ENCODE results near the gene NRXN3. TPM values are rescaled to one million over a fixed set of nuclear protein-coding genes. Genes with fewer than 3 reads are reported as not detected.

The NRXN3 gene
- total RNA-seq, 2 donors from 2014 or later, result not detected

DNA sequence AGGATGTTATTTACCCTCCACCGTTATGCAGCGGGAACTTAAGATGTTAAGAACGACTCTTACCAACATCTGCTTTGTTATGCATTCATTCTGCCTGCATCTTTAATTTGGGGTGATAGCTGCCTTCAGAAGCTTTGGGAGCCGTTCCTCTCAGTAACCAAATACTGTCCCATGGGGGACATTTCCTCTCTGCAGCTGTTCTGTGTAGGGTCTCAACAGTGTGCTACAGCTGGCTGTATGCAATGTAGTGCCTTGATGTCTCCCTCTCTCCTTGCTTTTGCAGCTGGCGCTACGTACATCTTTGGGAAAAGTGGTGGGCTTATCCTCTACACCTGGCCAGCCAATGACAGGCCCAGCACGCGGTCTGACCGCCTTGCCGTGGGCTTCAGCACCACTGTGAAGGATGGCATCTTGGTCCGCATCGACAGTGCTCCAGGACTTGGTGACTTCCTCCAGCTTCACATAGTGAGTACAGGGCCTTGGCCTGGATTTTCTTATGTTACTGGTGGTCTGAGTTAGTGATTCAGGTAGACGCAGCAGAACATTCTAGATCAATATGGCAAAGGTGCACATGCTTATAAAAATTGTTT lies 1296.9 kb downstream of the NRXN3 start:
- ATAC-seq (replicated peaks in 1 of 2) (no peak), DNase-seq (no peak)
- no peaks in the 10 kb centered on the region for H3K36me3 Mint-ChIP-seq (ENCODE audit: insufficient read depth in 2 of 2)
- H3K27me3 Mint-ChIP-seq (ENCODE audit: low read depth), result no peaks in the 10 kb centered on the region
- H3K4me1 Mint-ChIP-seq (ENCODE audit: low read depth), result no peaks in the 10 kb centered on the region
- H3K9me3 Mint-ChIP-seq, result peaks cover 2 to 3% of the 10 kb centered on the region in 2 donors
- no peak overlapping the region for H3K4me3 Mint-ChIP-seq
- H3K27ac Mint-ChIP-seq, result no peak overlapping the region

GRCh38 chr14:79467835-79468234 lies 1297.7 kb downstream of the NRXN3 start:
- H3K4me3 Mint-ChIP-seq, result no peak overlapping the region
- no peak overlapping the region for H3K27ac Mint-ChIP-seq
- H3K9me3 Mint-ChIP-seq, result peaks cover 2 to 3% of the 10 kb centered on the region in 2 donors
- DNase-seq (no peak), ATAC-seq (replicated peaks in 1 of 2) (no peak)
- H3K27me3 Mint-ChIP-seq (ENCODE audit: low read depth), result no peaks in the 10 kb centered on the region
- H3K4me1 Mint-ChIP-seq (ENCODE audit: low read depth), result no peaks in the 10 kb centered on the region
- no peaks in the 10 kb centered on the region for H3K36me3 Mint-ChIP-seq (ENCODE audit: insufficient read depth in 2 of 2)

DNA sequence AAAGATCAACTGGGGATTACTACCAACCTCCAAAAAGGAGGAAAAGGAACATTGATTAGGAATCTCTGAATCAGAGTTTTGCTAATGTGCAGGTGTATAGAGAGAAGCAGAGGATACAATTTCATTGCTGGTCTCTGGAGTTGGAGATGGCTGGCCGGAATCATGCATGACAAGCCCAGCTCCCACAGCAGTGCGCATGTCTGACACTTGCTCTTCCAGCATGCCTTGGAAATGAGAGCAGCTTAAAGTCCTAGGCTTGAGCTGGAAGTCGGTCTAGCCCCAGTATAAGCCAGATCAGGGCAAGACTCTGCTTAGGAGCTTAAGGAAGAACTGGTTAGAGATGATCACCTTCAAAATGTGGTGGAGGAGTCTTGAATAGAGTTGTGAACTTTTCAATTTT lies 1298.3 kb downstream of the NRXN3 start:
- no peaks in the 10 kb centered on the region for H3K36me3 Mint-ChIP-seq (ENCODE audit: insufficient read depth in 2 of 2)
- peaks cover 2 to 3% of the 10 kb centered on the region in 2 donors for H3K9me3 Mint-ChIP-seq
- H3K4me1 Mint-ChIP-seq (ENCODE audit: low read depth), result no peaks in the 10 kb centered on the region
- no peak for ATAC-seq (replicated peaks in 1 of 2)
- no peak overlapping the region for H3K27ac Mint-ChIP-seq
- DNase-seq, result no peak
- no peak overlapping the region for H3K4me3 Mint-ChIP-seq
- H3K27me3 Mint-ChIP-seq (ENCODE audit: low read depth), result no peaks in the 10 kb centered on the region

DNA sequence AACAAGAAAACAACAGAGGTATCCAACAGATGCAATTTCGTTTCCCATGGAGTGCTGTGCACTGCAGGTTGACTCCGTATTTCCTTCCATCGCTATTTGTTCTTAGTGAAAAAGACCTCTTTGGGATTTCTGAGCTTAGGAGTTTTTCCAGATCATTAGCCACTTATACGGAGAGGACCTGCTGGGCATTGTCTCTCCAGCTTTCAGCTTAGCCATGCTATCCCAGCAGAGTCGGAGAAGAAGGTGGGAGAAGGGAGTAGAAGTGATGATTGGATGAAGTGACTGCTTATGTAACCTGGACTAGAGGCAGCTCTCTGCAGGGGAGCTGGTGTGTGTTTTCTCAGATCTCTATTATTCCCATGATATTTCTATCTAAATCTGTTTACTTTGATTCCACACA lies 1303.5 kb downstream of the NRXN3 start:
- Mint-ChIP-seq H3K27ac (no peak overlapping the region), H3K4me3 (no peak overlapping the region), H3K4me1 (ENCODE audit: low read depth) (no peaks in the 10 kb centered on the region), H3K9me3 (peaks cover 3 to 5% of the 10 kb centered on the region in 2 donors), H3K27me3 (ENCODE audit: low read depth) (no peaks in the 10 kb centered on the region), H3K36me3 (ENCODE audit: insufficient read depth in 2 of 2) (no peaks in the 10 kb centered on the region)
- DNase-seq (no peak), ATAC-seq (replicated peaks in 1 of 2) (no peak)

DNA sequence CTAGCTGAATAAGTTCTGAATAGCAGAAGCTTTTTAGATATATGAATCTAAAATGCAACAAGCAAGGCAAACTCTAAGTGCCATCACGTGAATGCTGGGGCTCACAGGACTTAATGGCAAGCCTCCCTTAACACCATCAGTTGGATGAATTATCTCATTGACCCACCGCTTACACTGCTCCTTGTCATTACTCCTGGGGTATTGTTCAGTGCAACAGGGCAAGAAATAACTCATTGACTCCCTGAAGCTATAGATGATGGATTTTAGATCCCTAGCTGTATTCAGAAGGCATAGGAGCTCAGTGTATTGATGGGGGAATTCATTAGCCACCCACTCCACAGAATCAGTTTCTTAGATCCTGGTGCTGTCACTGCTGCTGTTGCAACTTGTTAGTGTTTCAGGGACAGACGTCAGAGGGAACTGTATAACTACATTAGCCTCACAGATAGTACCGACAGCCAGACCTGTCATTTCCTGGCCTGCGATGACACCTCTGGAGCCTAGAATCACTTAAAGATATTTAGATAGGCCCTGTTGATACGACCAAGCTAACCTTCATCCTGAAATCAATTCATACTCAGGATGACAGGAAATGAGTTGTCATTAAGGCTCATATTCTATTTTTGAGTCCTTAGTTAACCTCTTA lies 1305.8 kb downstream of the NRXN3 start:
- peaks cover 2 to 5% of the 10 kb centered on the region in 2 donors for H3K9me3 Mint-ChIP-seq
- H3K27ac Mint-ChIP-seq, result no peak overlapping the region
- ATAC-seq (replicated peaks in 1 of 2) (no peak), DNase-seq (no peak)
- no peak overlapping the region for H3K4me3 Mint-ChIP-seq
- no peaks in the 10 kb centered on the region for H3K36me3 Mint-ChIP-seq (ENCODE audit: insufficient read depth in 2 of 2)
- H3K4me1 Mint-ChIP-seq (ENCODE audit: low read depth), result no peaks in the 10 kb centered on the region
- no peaks in the 10 kb centered on the region for H3K27me3 Mint-ChIP-seq (ENCODE audit: low read depth)

DNA sequence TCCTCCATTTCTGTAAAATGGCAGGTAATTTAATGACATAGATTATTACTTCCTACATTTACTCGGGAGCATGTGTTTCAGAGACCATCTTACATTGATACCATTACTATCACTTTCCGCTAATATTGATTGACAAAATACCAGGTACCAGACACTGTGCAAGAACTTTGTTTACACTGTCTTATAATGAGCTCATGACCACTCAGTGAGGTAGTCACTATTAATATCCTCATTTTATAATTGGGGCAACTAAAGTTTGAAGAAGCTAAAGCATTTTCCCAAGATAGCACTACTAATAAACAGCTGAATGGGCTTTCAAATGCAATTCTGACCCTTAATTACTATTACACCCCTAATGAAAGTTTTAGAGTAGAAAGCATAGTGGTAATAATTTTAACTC lies 1306.4 kb downstream of the NRXN3 start:
- H3K36me3 Mint-ChIP-seq (ENCODE audit: insufficient read depth in 2 of 2), result no peaks in the 10 kb centered on the region
- no peak for ATAC-seq (replicated peaks in 1 of 2)

DNA sequence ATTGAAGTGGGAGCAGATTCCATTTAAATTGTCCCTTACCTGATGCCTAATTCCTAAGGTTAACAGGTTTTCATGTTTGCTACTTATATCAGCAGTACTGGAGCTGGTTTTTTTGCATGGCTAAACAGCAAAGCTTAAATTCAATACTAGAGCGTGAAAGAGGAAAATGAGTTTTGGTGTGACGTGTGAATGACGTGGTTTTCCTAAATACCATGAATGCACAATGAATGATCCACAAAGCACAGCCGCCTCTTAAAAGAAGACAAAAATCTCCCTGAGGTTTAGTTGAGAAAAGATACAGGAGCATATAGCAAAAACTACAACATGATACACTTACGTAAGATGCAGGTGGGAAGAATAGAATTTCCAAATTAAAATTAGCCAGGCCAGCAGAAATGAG lies 1310.0 kb downstream of the NRXN3 start:
- peaks cover 0 to 2% of the 10 kb centered on the region in 2 donors for H3K36me3 Mint-ChIP-seq (ENCODE audit: insufficient read depth in 2 of 2)
- H3K4me3 Mint-ChIP-seq, result no peak overlapping the region
- ATAC-seq (replicated peaks in 1 of 2) (no peak), DNase-seq (no peak)
- peaks cover 0 to 7% of the 10 kb centered on the region in 2 donors for H3K9me3 Mint-ChIP-seq
- H3K27ac Mint-ChIP-seq, result no peak overlapping the region
- no peaks in the 10 kb centered on the region for H3K4me1 Mint-ChIP-seq (ENCODE audit: low read depth)
- H3K27me3 Mint-ChIP-seq (ENCODE audit: low read depth), result no peaks in the 10 kb centered on the region

More for the DNA sequence above, 1306.4 kb downstream of the NRXN3 start:
- H3K4me3 Mint-ChIP-seq, result no peak overlapping the region
- H3K27ac Mint-ChIP-seq, result no peak overlapping the region
- H3K4me1 Mint-ChIP-seq (ENCODE audit: low read depth), result no peaks in the 10 kb centered on the region
- peaks cover 2 to 5% of the 10 kb centered on the region in 2 donors for H3K9me3 Mint-ChIP-seq
- no peaks in the 10 kb centered on the region for H3K27me3 Mint-ChIP-seq (ENCODE audit: low read depth)
- DNase-seq, result no peak

GRCh38 chr14:79482825-79483224 lies 1312.7 kb downstream of the NRXN3 start:
- peaks cover 2 to 5% of the 10 kb centered on the region in 2 donors for H3K9me3 Mint-ChIP-seq
- no peaks in the 10 kb centered on the region for H3K27me3 Mint-ChIP-seq (ENCODE audit: low read depth)
- DNase-seq, result no peak

DNA sequence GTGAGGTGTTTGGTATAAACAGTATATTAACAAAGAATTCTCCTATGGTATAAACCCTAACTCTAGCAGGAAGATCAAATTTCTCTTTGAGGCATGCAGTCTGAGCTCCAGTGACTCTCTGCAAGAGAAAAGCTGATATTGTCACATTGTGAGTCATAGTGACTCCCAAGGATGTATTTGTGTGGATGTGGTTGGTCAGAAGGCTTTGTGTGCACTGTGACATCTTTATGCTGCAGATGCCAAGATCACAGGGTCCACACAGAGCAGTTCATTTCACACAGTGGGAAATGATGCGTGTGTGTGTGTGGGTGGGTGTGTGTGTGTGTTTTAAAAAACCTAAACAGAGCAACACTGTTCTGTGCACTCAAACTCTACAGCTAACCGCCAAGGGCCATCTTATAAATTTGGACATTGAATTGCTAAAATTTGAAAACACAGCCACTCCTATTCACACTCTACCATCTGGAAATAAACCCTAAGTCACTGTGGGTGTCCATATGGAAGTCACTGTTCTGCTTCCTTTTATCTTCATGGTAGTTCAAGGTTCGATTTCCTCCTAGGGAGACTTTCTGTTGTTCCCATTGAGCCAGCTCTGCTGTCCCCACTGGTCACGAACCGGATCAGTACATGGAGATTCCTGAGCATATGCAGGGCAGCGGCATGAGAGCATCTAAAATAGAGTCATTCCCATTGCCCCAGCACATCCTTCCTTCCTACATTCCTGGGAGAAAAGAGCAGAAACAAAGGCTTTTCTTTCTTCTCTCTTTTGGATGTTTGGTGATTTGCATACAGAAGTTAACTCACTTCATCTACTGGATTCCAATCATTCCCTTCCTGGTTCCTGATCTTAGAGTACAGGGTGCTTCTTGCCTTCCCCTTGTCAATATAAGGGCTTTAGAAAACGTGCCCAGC lies 1313.6 kb downstream of the NRXN3 start:
- ATAC-seq (replicated peaks in 1 of 2) (no peak), DNase-seq (no peak)
- Mint-ChIP-seq H3K4me1 (ENCODE audit: low read depth) (no peaks in the 10 kb centered on the region), H3K27ac (no peak overlapping the region), H3K27me3 (ENCODE audit: low read depth) (no peaks in the 10 kb centered on the region), H3K4me3 (no peak overlapping the region), H3K9me3 (peaks cover 6 to 8% of the 10 kb centered on the region in 2 donors), H3K36me3 (ENCODE audit: insufficient read depth in 2 of 2) (peaks cover 1 to 2% of the 10 kb centered on the region in 2 donors)

More at GRCh38 chr14:79482825-79483224, 1312.7 kb downstream of the NRXN3 start:
- no peak overlapping the region for H3K27ac Mint-ChIP-seq
- no peak for ATAC-seq (replicated peaks in 1 of 2)
- no peaks in the 10 kb centered on the region for H3K4me1 Mint-ChIP-seq (ENCODE audit: low read depth)
- H3K36me3 Mint-ChIP-seq (ENCODE audit: insufficient read depth in 2 of 2), result peaks cover 0 to 2% of the 10 kb centered on the region in 2 donors
- H3K4me3 Mint-ChIP-seq, result no peak overlapping the region

DNA sequence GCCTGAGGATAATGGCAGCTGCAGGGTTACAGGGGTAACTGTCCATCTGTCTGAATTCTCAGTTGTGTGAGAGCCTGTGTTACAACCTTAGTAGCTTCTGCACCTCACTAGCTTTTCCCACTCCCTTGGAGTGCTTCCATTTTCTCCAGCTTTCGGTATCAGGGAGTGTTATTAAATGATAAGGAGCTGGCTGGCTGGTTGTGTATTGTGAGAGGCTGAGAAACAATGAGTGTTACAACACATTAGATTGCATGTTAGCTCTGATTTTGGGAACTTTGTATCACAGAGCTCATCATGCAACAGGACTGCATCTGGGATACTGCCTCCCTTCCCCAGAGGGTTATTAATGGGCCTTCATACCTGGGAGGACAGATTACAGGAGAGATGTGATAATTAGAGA lies 1317.5 kb downstream of the NRXN3 start:
- no peak overlapping the region for H3K4me3 Mint-ChIP-seq
- H3K27me3 Mint-ChIP-seq (ENCODE audit: low read depth), result no peaks in the 10 kb centered on the region
- H3K36me3 Mint-ChIP-seq (ENCODE audit: insufficient read depth in 2 of 2), result peaks cover 2 to 3% of the 10 kb centered on the region in 2 donors
- peaks cover 10% of the 10 kb centered on the region in 2 donors for H3K9me3 Mint-ChIP-seq
- DNase-seq, result no peak
- H3K4me1 Mint-ChIP-seq (ENCODE audit: low read depth), result no peaks in the 10 kb centered on the region
- H3K27ac Mint-ChIP-seq, result no peak overlapping the region
- no peak for ATAC-seq (replicated peaks in 1 of 2)

- no peak for ATAC-seq (replicated peaks in 1 of 2)
- H3K4me1 Mint-ChIP-seq (ENCODE audit: low read depth), result no peaks in the 10 kb centered on the region
These were observed 1321.0 kb downstream of the NRXN3 start for GRCh38 chr14:79491161-79491560.

GRCh38 chr14:79493081-79493645 lies 1323.0 kb downstream of the NRXN3 start:
- H3K4me3 Mint-ChIP-seq, result no peak overlapping the region
- H3K27ac Mint-ChIP-seq, result no peak overlapping the region
- no peaks in the 10 kb centered on the region for H3K27me3 Mint-ChIP-seq (ENCODE audit: low read depth)
- peaks cover 7 to 9% of the 10 kb centered on the region in 2 donors for H3K9me3 Mint-ChIP-seq
- DNase-seq (no peak), ATAC-seq (replicated peaks in 1 of 2) (no peak)
- H3K4me1 Mint-ChIP-seq (ENCODE audit: low read depth), result no peaks in the 10 kb centered on the region
- H3K36me3 Mint-ChIP-seq (ENCODE audit: insufficient read depth in 2 of 2), result peaks cover 0 to 3% of the 10 kb centered on the region in 2 donors

More at GRCh38 chr14:79491161-79491560, 1321.0 kb downstream of the NRXN3 start:
- H3K27ac Mint-ChIP-seq, result no peak overlapping the region
- H3K27me3 Mint-ChIP-seq (ENCODE audit: low read depth), result no peaks in the 10 kb centered on the region
- DNase-seq, result no peak
- H3K36me3 Mint-ChIP-seq (ENCODE audit: insufficient read depth in 2 of 2), result peaks cover 0 to 3% of the 10 kb centered on the region in 2 donors
- no peak overlapping the region for H3K4me3 Mint-ChIP-seq
- peaks cover 9 to 10% of the 10 kb centered on the region in 2 donors for H3K9me3 Mint-ChIP-seq

- no peaks in the 10 kb centered on the region for H3K27me3 Mint-ChIP-seq (ENCODE audit: low read depth)
- DNase-seq (no peak), ATAC-seq (replicated peaks in 1 of 2) (no peak)
- no peak overlapping the region for H3K27ac Mint-ChIP-seq
- peaks cover 3 to 4% of the 10 kb centered on the region in 2 donors for H3K9me3 Mint-ChIP-seq
- H3K4me3 Mint-ChIP-seq, result no peak overlapping the region
- no peaks in the 10 kb centered on the region for H3K4me1 Mint-ChIP-seq (ENCODE audit: low read depth)
- H3K36me3 Mint-ChIP-seq (ENCODE audit: insufficient read depth in 2 of 2), result no peaks in the 10 kb centered on the region
These were observed 1326.5 kb downstream of the NRXN3 start for GRCh38 chr14:79496701-79497100.
